ENCODE data around the gene ANP32E. TPM values are rescaled to one million over a fixed set of nuclear protein-coding genes. Genes with fewer than 3 reads are reported as not detected.
"Not testable (repeated sequence)": the region's sequence is repeated elsewhere in the genome, so short reads cannot be mapped to it uniquely, and the experiment has no call there.

Gene ANP32E
- total RNA-seq, 1 experiment from 2014 or later: 95.1 TPM

DNA sequence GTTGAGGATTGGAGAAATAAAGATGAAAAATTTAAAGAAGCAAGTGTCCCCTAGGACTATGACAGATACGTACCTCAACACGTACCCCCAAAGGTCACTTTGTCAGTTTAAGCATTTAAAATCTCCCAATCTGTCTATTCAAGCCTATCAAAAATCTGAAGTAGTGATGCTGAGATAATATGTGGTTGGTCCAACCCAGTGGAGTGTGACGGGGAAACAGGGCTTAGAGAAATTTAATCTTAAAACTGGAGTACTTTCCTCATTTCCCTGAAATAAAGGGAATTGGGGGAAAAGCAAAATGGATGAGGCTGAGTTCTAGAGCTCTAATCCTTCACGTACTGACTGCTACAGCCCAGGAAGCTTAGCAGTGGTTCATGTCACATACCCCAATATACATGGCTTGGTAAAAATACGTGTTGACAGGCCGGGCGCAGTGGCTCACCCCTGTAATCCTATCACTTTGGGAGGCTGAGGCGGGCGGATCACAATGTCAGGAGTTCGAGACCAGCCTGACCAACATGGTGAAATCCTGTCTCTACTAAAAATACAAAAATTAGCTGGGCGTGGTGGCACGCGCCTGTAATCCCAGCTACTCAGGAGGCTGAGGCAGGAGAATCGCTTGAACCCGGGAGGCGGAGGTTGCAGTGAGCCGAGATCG lies 21.7 kb downstream of the ANP32E start:
- DNase-seq (ENCODE audit: low read depth, low spot score); H3K9me3 ChIP-seq (ENCODE audit: control insufficient read depth in 1 of 2, insufficient read depth in 1 of 2, low read depth in 1 of 2, low read length in 2 of 2); H3K9ac ChIP-seq (ENCODE audit: low read length); ATAC-seq; H3K79me2 ChIP-seq (ENCODE audit: insufficient read depth, low read length); intact Hi-C loops (cut with micrococcal nuclease); H3K27ac ChIP-seq (ENCODE audit: low read depth, low read length); H3K9me2 ChIP-seq (ENCODE audit: insufficient read depth); BruUV-seq (replicated peaks); H3K4me3 ChIP-seq (replicated peaks in 1 of 2; ENCODE audit: low read depth in 1 of 2, low read length in 2 of 2); POLR2A ChIA-PET; H4K20me1 ChIP-seq (ENCODE audit: insufficient read depth); RAD21 ChIA-PET (ENCODE audit: low non-redundant PET in 1 of 2, low total read pairs in 2 of 2, uncharacterized antibody in 2 of 2, unreplicated experiment in 2 of 2); H2AFZ ChIP-seq (ENCODE audit: low read depth, low read length, poor library complexity, severe bottlenecking); CTCF ChIA-PET; H3K4me2 ChIP-seq (ENCODE audit: low read length); H3K4me1 ChIP-seq (ENCODE audit: control insufficient read depth in 1 of 2, insufficient read depth in 2 of 2, low read length in 2 of 2); H3K27me3 ChIP-seq (ENCODE audit: insufficient read depth, low read length); H3K36me3 ChIP-seq (ENCODE audit: control insufficient read depth in 1 of 2, insufficient read depth in 2 of 2, low read length in 2 of 2): not testable (repeated sequence)

DNA sequence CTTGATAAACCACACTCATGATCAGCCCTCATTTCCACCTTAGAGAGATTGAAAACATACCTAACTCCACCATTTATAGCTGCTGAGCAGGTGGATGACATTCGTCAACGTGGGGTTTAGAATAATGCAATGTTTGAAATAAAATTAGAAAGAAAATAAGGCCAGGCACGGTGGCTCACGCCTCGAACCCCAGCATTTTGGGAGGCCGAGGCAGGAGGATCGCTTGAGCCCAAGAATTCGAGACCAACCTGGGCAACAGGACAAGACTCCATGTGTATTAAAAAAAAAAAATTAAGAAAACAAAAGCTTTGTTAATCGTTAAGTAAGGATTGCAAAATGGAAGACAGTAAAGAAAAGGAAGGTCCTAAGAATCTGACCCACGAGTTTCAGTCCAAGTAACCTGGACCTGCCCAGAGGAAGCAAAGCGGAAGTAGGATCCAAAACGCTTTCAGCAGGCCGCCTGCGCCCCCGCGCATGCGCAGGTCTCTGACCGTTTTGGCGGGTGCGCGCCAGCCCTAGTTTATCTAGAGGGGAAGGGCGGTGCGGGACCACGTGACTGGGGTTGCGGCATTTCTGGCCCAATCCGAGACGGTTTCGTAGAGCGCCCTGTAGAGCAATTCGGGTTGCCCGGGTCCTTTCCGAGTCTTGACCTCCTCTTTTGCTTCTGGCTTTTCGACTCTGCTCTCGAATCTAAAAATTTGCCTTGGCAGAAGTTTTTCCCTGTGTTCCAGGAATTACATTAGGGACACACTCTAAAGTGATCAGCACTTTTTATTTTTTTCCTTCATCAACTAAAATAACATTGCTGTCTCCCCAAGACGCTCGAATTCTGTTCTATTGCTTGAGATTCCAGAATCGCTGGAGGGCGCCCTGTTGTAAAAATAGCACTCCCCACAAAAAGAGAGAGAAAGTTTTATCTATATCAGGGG lies 22.5 kb downstream of the ANP32E start:
- H3K27ac ChIP-seq (ENCODE audit: low read depth, low read length): no peak overlapping the region
- intact Hi-C loops (cut with micrococcal nuclease): no loop called here
- RAD21 ChIA-PET (ENCODE audit: low non-redundant PET in 1 of 2, low total read pairs in 2 of 2, uncharacterized antibody in 2 of 2, unreplicated experiment in 2 of 2): no interaction called here
- H3K27me3 ChIP-seq (ENCODE audit: insufficient read depth, low read length): no peaks in the 10 kb centered on the region
- no peak for ATAC-seq
- CTCF ChIA-PET: no interaction called here
- no peaks in the 10 kb centered on the region for H3K79me2 ChIP-seq (ENCODE audit: insufficient read depth, low read length)
- H3K4me2 ChIP-seq (ENCODE audit: low read length): no peak overlapping the region
- H3K9me2 ChIP-seq (ENCODE audit: insufficient read depth): no peaks in the 10 kb centered on the region
- H3K4me1 ChIP-seq (ENCODE audit: control insufficient read depth in 1 of 2, insufficient read depth in 2 of 2, low read length in 2 of 2): no peaks in the 10 kb centered on the region
- no peak overlapping the region for H2AFZ ChIP-seq (ENCODE audit: low read depth, low read length, poor library complexity, severe bottlenecking)
- no peaks in the 10 kb centered on the region for H3K36me3 ChIP-seq (ENCODE audit: control insufficient read depth in 1 of 2, insufficient read depth in 2 of 2, low read length in 2 of 2)
- no peak for DNase-seq (ENCODE audit: low read depth, low spot score)
- no peak overlapping the region for H3K4me3 ChIP-seq (replicated peaks in 1 of 2; ENCODE audit: low read depth in 1 of 2, low read length in 2 of 2)
- no peak overlapping the region for H3K9ac ChIP-seq (ENCODE audit: low read length)
- BruUV-seq (replicated peaks): no TSS peak
- POLR2A ChIA-PET: no interaction called here
- no peaks in the 10 kb centered on the region for H3K9me3 ChIP-seq (ENCODE audit: control insufficient read depth in 1 of 2, insufficient read depth in 1 of 2, low read depth in 1 of 2, low read length in 2 of 2)
- H4K20me1 ChIP-seq (ENCODE audit: insufficient read depth): no peaks in the 10 kb centered on the region
- TF ChIP-seq, protein P1, sequence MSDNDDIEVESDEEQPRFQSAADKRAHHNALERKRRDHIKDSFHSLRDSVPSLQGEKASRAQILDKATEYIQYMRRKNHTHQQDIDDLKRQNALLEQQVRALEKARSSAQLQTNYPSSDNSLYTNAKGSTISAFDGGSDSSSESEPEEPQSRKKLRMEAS (IDR thresholded peaks at IDR 0.05): no peak
- TF ChIP-seq FOSL1 (IDR thresholded peaks at IDR 0.05; ENCODE audit: low read depth) (no peak), POLR2A (IDR thresholded peaks at IDR 0.05; ENCODE audit: borderline replicate concordance, extremely low read depth, insufficient read depth, insufficient read length) (no peak), ZNF274 (IDR thresholded peaks at IDR 0.05; ENCODE audit: low read depth, low read length) (no peak), EZH2 (IDR thresholded peaks at IDR 0.05) (no peak), EZH2phosphoT487 (IDR thresholded peaks at IDR 0.05; ENCODE audit: borderline replicate concordance) (no peak), EGR1 (IDR thresholded peaks at IDR 0.05; ENCODE audit: low read depth) (no peak), ELF1 (IDR thresholded peaks at IDR 0.05; ENCODE audit: borderline replicate concordance, low read depth) (no peak), JUND (IDR thresholded peaks at IDR 0.05) (no peak), ZFX (IDR thresholded peaks at IDR 0.05) (no peak), SP1 (IDR thresholded peaks at IDR 0.05; ENCODE audit: low read depth) (no peak)
- TF ChIP-seq, protein P2, sequence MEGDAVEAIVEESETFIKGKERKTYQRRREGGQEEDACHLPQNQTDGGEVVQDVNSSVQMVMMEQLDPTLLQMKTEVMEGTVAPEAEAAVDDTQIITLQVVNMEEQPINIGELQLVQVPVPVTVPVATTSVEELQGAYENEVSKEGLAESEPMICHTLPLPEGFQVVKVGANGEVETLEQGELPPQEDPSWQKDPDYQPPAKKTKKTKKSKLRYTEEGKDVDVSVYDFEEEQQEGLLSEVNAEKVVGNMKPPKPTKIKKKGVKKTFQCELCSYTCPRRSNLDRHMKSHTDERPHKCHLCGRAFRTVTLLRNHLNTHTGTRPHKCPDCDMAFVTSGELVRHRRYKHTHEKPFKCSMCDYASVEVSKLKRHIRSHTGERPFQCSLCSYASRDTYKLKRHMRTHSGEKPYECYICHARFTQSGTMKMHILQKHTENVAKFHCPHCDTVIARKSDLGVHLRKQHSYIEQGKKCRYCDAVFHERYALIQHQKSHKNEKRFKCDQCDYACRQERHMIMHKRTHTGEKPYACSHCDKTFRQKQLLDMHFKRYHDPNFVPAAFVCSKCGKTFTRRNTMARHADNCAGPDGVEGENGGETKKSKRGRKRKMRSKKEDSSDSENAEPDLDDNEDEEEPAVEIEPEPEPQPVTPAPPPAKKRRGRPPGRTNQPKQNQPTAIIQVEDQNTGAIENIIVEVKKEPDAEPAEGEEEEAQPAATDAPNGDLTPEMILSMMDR (IDR thresholded peaks at IDR 0.05 in 2 of 3, conservative IDR thresholded peaks at IDR 0.05 in 1 of 3; ENCODE audit: borderline replicate concordance in 1 of 3, insufficient read depth in 1 of 3, low read depth in 2 of 3, low read length in 2 of 3): no peak
- TF ChIP-seq, protein P3, sequence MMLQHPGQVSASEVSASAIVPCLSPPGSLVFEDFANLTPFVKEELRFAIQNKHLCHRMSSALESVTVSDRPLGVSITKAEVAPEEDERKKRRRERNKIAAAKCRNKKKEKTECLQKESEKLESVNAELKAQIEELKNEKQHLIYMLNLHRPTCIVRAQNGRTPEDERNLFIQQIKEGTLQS (IDR thresholded peaks at IDR 0.05): no peak
- TF ChIP-seq, protein P4, sequence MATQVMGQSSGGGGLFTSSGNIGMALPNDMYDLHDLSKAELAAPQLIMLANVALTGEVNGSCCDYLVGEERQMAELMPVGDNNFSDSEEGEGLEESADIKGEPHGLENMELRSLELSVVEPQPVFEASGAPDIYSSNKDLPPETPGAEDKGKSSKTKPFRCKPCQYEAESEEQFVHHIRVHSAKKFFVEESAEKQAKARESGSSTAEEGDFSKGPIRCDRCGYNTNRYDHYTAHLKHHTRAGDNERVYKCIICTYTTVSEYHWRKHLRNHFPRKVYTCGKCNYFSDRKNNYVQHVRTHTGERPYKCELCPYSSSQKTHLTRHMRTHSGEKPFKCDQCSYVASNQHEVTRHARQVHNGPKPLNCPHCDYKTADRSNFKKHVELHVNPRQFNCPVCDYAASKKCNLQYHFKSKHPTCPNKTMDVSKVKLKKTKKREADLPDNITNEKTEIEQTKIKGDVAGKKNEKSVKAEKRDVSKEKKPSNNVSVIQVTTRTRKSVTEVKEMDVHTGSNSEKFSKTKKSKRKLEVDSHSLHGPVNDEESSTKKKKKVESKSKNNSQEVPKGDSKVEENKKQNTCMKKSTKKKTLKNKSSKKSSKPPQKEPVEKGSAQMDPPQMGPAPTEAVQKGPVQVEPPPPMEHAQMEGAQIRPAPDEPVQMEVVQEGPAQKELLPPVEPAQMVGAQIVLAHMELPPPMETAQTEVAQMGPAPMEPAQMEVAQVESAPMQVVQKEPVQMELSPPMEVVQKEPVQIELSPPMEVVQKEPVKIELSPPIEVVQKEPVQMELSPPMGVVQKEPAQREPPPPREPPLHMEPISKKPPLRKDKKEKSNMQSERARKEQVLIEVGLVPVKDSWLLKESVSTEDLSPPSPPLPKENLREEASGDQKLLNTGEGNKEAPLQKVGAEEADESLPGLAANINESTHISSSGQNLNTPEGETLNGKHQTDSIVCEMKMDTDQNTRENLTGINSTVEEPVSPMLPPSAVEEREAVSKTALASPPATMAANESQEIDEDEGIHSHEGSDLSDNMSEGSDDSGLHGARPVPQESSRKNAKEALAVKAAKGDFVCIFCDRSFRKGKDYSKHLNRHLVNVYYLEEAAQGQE (IDR thresholded peaks at IDR 0.05; ENCODE audit: low read depth): no peak
